Motor neuron (in vitro differentiated cells): Measurements from ENCODE around the gene TGFBR3. TPM values are rescaled to one million over a fixed set of nuclear protein-coding genes. Genes with fewer than 3 reads are reported as not detected.

Source experiments
- ATAC-seq, 8 experiments: fragments of 200-7000 bp; cut with Tn5 transposase; replicated peaks in 6 of 8; 2 replicates each; pipeline ENCODE4 v1.8.0; 2021; ENCODE audit warnings: mild to moderate bottlenecking in 8 of 8, moderate library complexity in 8 of 8
- H3K27ac ChIP-seq, 2 donors: fragments of 250-450 bp; sonication (Bioruptor Pico); 2 replicates each; pipeline ENCODE4 v1.9.0; 2021; ENCODE audit warnings: antibody characterized with exemption in 2 of 2, mild to moderate bottlenecking in 2 of 2, moderate library complexity in 1 of 2
- H3K4me1 ChIP-seq, 2 donors: fragments of 250-450 bp; sonication (Bioruptor Pico); replicated peaks in 1 of 2; 2 replicates each; pipeline ENCODE4 v1.6.1; 2021; ENCODE audit warnings: antibody characterized with exemption in 2 of 2, mild to moderate bottlenecking in 2 of 2, moderate library complexity in 1 of 2
- H3K4me3 ChIP-seq, 5 donors: fragments of 250-450 bp; sonication (Bioruptor Pico); 2 replicates each; pipeline ENCODE4 v1.9.0; 2021; ENCODE audit warnings: antibody characterized with exemption in 5 of 5, mild to moderate bottlenecking in 5 of 5, moderate library complexity in 4 of 5
- WGBS, 10 experiments: fragments of 450-650 bp; shearing (Covaris generic); methylation state at CpG; one replicate each; pipeline ENCODE4 v1.0.0; 2022; 5-methylcytosine and 5-hydroxymethylcytosine counted together
- in situ Hi-C, 9 experiments: fragments of 400-800 bp; cut with MboI; loops; one replicate each; pipeline ENCODE4 v1.15.0; 2021; ENCODE audit warnings: low sequenced_read_pairs in 9 of 9, low pct_unique_long_range_greater_than_20kb in 2 of 9; ENCODE audit not compliant: unreplicated experiment in 9 of 9
- total RNA-seq, 8 experiments: library from RNA; unstranded; fragments of 300-600 nt; gene quantifications; 2 replicates each; pipeline versions ENCODE4 v1.2.3 to v1.2.4, GENCODE V29; 2022

Gene TGFBR3
- total RNA-seq, 8 experiments from 2014 or later, result 3.5 to 57.8 (median 9.0) TPM

DNA sequence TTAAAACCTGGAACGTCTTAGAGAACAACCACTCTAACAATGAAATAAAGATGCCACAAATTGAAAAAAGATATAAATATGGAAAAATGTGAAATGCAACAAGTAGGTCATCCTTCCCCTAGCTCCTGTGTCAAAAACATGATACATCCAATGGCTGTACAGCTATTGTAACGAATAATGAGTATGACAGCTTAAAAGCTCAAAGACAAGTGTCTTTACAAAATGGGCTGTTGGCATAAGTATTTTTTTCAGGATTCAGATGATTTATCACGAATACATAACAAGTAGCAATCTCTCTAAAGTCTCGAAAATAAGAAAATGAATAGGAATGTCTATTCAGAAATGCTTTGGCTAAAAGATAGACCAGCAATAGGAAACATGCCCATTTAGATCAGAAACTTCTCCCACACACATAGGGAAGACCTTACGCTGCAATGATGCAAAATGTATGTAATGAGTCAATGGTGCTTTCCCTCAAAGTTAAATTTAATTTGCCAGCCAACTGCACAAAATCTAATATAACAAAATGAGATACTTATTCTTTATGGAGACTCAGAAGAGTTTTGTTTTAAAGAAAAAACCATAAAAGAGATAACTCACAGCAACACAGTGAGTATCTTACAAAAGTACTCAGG lies 8.3 kb downstream of the TGFBR3 start:
- in situ Hi-C loops, result loop anchor here in 3 of 9 experiments (25.0 kb wide), 2 partner anchors 165 to 365 kb away; partner anchors contain the start of gene CDC7 (in 2 of the 3)
- no peak overlapping the region for H3K4me3 ChIP-seq
- WGBS, 10 experiments, result 51 to 100% (median 79%) methylated on average over 2 to 5 of the region's 5 CpGs
- peaks cover 2 to 5% of the 10 kb centered on the region in 2 donors for H3K4me1 ChIP-seq
- no peak for ATAC-seq
- no peak overlapping the region for H3K27ac ChIP-seq

DNA sequence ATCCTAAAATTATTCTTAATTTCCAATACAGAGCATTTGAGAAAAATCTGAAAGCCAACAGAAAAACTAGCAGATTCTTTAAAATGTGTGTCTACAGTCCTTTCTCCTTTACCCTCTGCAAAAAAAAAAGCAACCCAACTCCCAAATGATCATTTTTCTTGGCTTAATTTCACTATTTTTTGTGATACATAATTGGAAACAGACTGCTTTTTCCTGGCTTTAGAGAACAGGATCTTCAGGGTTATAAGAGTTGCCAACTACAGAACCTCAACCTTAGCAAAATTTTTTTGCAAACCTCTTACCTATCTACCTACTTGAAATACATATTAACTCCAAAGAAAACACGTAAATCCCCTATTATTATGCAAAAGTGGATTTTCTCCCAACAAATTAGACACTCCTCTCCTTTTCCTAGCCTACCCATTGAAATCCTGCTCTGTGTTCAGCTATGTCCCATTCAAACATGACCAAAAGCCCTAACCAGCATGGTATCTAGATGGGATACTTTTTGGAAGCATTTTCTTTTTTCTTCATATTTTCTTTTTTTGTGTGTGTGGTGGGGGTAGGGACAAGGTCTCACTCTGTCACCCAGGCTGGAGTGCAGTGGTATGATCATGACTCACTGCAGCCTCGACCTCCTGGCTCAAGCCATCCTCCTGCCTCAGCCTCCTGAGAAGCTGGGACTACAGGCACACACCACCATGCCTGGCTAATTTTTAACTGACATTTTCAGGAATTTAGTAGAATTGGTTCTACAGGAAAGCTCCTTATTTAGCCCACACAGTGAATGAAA lies 9.0 kb downstream of the TGFBR3 start:
- H3K4me1 ChIP-seq, result peaks cover 9% of the 10 kb centered on the region in 2 donors
- no peak for ATAC-seq
- H3K4me3 ChIP-seq, result no peak overlapping the region
- no peak overlapping the region for H3K27ac ChIP-seq
- in situ Hi-C loops, result loop anchor here in 3 of 9 experiments (25.0 kb wide), 2 partner anchors 165 to 365 kb away; partner anchors contain the start of gene CDC7 (in 2 of the 3)
- 17 to 100% (median 87%) methylated on average over 1 to 2 of the region's 2 CpGs for WGBS, 10 experiments

GRCh38 chr1:91876040-91876470 lies 9.9 kb downstream of the TGFBR3 start:
- no peak overlapping the region for H3K4me3 ChIP-seq
- in situ Hi-C loops, result loop anchor here in 3 of 9 experiments (25.0 kb wide), 2 partner anchors 164 to 364 kb away; partner anchors contain the start of gene CDC7 (in 2 of the 3)
- 40 to 100% (median 95%) methylated on average over 1 to 4 of the region's 5 CpGs; no CpG with 5 or more reads in 1 of the 10 experiments for WGBS, 10 experiments
- H3K27ac ChIP-seq, result no peak overlapping the region
- no peak for ATAC-seq
- peaks cover 9 to 10% of the 10 kb centered on the region in 2 donors for H3K4me1 ChIP-seq

DNA sequence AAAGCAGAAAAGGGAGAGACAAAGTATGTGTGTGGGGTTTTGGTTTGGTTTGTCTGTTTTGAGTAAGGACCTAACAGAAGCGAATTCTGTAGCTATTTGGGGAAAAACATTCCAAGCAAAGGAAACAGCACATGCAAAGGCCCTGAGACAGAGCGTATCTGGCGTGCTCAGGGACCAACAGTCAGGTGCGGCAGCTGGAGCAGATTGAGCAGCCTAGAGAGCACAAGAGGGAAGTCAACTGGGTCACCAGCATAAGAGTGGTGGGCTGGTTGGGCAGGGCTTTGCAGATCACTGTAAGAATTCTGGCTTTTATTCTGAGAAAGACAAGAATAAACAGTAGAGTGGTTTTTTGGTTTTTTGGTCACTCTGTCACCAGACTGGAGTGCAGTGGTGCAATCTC lies 11.8 kb downstream of the TGFBR3 start:
- Histone ChIP-seq H3K4me1 (peaks cover 4 to 10% of the 10 kb centered on the region in 2 donors), H3K4me3 (no peak overlapping the region), H3K27ac (no peak overlapping the region)
- in situ Hi-C loops, result no loop called here
- ATAC-seq, result no peak
- 78 to 100% (median 96%) methylated on average over 1 to 4 of the region's 4 CpGs; no CpG with 5 or more reads in 2 of the 10 experiments for WGBS, 10 experiments

DNA sequence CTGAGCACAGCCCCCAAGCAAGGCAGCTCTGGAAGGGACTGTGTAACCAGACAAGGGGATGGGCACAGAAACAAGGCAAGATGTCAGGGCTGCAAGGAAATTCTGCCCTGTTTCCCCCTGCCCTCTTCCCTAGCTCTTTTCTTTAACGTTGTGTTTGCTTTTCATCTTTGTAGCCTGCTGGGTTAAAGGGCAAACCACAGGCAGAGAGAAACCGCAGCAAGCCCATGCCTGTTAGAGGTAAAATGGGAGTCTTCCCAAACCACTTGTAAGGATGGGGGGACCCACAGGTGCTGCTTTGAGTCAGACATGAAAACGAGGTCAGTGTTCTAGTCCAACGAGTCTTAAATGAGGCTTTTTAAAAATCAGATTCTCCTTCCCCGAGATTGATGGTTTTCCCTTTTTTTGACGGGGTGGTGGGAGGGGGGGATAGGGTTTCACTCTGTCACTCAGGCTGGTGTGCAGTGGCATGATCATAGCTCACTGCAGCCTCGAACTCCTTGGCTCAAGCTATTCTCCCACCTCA lies 13.3 kb downstream of the TGFBR3 start:
- ATAC-seq, result no peak
- in situ Hi-C loops, result no loop called here
- WGBS, 10 experiments, result 0 to 40% (median 31%) methylated on average over 1 to 6 of the region's 7 CpGs; no CpG with 5 or more reads in 4 of the 10 experiments
- Histone ChIP-seq H3K4me3 (no peak overlapping the region), H3K4me1 (peaks cover 4 to 10% of the 10 kb centered on the region in 2 donors), H3K27ac (no peak overlapping the region)

DNA sequence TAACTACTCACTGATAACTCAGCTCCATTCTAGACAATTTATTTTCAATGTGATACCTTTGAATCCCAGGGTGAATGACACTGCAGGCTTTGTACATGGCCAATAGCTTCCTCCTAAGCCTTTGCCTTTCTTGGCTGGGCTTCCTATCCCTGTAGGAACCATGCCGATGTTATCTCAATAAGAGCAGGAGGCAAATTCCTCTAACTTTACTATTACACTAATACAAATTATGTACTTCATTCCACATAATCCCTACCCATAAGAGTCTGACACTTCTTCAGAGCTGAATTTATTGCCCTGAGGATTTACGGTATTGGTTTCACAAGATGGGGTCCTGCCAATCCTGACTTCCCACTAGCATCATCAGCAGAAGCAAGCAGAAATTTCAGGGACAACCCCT lies 14.0 kb downstream of the TGFBR3 start:
- peak in 1 of 8 experiments; percentile 17 for ATAC-seq
- 0 to 100% (median 80%) methylated on average over 1 to 2 of the region's 2 CpGs; no CpG with 5 or more reads in 1 of the 10 experiments for WGBS, 10 experiments
- H3K4me1 ChIP-seq, result peaks cover 4 to 10% of the 10 kb centered on the region in 2 donors
- H3K4me3 ChIP-seq, result no peak overlapping the region
- in situ Hi-C loops, result no loop called here
- no peak overlapping the region for H3K27ac ChIP-seq

DNA sequence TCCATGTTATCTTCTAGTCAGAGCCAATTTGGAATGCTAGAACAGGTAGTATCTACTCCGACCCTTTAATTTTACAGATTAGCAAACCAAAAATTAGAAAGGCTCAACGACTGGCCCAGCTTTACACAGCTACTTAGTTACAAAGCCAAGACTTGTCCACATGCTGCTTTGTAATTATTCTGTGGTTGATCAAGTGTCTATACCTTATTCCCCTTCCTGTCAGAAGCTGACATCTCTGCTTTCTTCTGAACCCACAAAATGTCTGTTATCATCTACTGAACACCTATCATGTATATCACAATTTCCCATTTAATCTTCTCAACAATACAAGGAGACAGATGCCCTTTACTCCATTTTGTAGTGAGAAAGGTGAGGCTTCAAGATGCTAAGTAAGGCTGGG lies 15.6 kb downstream of the TGFBR3 start:
- WGBS, 10 experiments, result 60 to 100% (median 86%) methylated on average over 2 of the region's 2 CpGs; no CpG with 5 or more reads in 1 of the 10 experiments
- no peak for ATAC-seq
- Histone ChIP-seq H3K4me3 (no peak overlapping the region), H3K4me1 (peaks cover 4 to 10% of the 10 kb centered on the region in 2 donors), H3K27ac (no peak overlapping the region)
- in situ Hi-C loops, result no loop called here

GRCh38 chr1:91866425-91866824 lies 19.5 kb downstream of the TGFBR3 start:
- no peak overlapping the region for H3K4me3 ChIP-seq
- 70 to 100% (median 88%) methylated on average over 2 to 5 of the region's 5 CpGs; no CpG with 5 or more reads in 1 of the 10 experiments for WGBS, 10 experiments
- no peak for ATAC-seq
- H3K27ac ChIP-seq, result no peak overlapping the region
- in situ Hi-C loops, result no loop called here
- peaks cover 8 to 11% of the 10 kb centered on the region in 2 donors for H3K4me1 ChIP-seq

- in situ Hi-C loops, result no loop called here
- no peak overlapping the region for H3K4me3 ChIP-seq
- H3K27ac ChIP-seq, result no peak overlapping the region
- ATAC-seq, result peak in 7 of 8 experiments; percentile 33 to 91 (median 52)
- 0 to 100% (median 74%) methylated on average over 1 to 5 of the region's 5 CpGs; no CpG with 5 or more reads in 1 of the 10 experiments for WGBS, 10 experiments
- H3K4me1 ChIP-seq, result peaks cover 8 to 11% of the 10 kb centered on the region in 2 donors
These were observed 21.8 kb downstream of the TGFBR3 start for GRCh38 chr1:91864017-91864700.

GRCh38 chr1:91863498-91863897 lies 22.5 kb downstream of the TGFBR3 start:
- ATAC-seq, result no peak
- Histone ChIP-seq H3K4me3 (no peak overlapping the region), H3K4me1 (peaks cover 8 to 11% of the 10 kb centered on the region in 2 donors), H3K27ac (no peak overlapping the region)
- in situ Hi-C loops, result no loop called here
- 23 to 93% (median 76%) methylated on average over 1 to 3 of the region's 3 CpGs for WGBS, 10 experiments

- H3K4me3 ChIP-seq, result no peak overlapping the region
- ATAC-seq, result no peak
- no peak overlapping the region for H3K27ac ChIP-seq
- 56 to 100% (median 87%) methylated on average over 1 to 3 of the region's 3 CpGs; no CpG with 5 or more reads in 6 of the 10 experiments for WGBS, 10 experiments
- H3K4me1 ChIP-seq, result peaks cover 8 to 11% of the 10 kb centered on the region in 2 donors
- in situ Hi-C loops, result no loop called here
These were observed 23.8 kb downstream of the TGFBR3 start for GRCh38 chr1:91862120-91862519.

GRCh38 chr1:91857557-91858239 lies 28.3 kb downstream of the TGFBR3 start:
- in situ Hi-C loops, result no loop called here
- no peak for ATAC-seq
- no peaks in the 10 kb centered on the region for H3K4me1 ChIP-seq
- H3K4me3 ChIP-seq, result no peak overlapping the region
- WGBS, 10 experiments, result 86 to 100% (median 98%) methylated on average over 1 to 2 of the region's 2 CpGs; no CpG with 5 or more reads in 4 of the 10 experiments
- no peak overlapping the region for H3K27ac ChIP-seq
